ES-I3 (cell line): ENCODE data around the gene ZKSCAN4.
A peak's percentile ranks its signal among the peaks of the same experiment; 100 is the strongest.

ENCODE experiments used
- H3K36me3 ChIP-seq: 2 replicates; pipeline ENCODE4 v1.6.1; 2013; ENCODE audit warnings: mild to moderate bottlenecking, low read length, control low read depth, moderate library complexity; ENCODE audit not compliant: insufficient read depth
- H3K4me1 ChIP-seq: 2 replicates; pipeline ENCODE4 v1.6.1; 2013; ENCODE audit warnings: mild to moderate bottlenecking, control low read depth, low read length; ENCODE audit not compliant: insufficient read depth
- H3K9ac ChIP-seq: 2 replicates; pipeline ENCODE4 v1.6.1; 2013; ENCODE audit warnings: low read depth, mild to moderate bottlenecking, low read length, moderate library complexity
- H3K9me3 ChIP-seq: 2 replicates; pipeline ENCODE4 v1.6.1; 2013; ENCODE audit warnings: mild to moderate bottlenecking, low read length, moderate library complexity; ENCODE audit not compliant: control insufficient read depth, insufficient read depth

Gene ZKSCAN4

DNA sequence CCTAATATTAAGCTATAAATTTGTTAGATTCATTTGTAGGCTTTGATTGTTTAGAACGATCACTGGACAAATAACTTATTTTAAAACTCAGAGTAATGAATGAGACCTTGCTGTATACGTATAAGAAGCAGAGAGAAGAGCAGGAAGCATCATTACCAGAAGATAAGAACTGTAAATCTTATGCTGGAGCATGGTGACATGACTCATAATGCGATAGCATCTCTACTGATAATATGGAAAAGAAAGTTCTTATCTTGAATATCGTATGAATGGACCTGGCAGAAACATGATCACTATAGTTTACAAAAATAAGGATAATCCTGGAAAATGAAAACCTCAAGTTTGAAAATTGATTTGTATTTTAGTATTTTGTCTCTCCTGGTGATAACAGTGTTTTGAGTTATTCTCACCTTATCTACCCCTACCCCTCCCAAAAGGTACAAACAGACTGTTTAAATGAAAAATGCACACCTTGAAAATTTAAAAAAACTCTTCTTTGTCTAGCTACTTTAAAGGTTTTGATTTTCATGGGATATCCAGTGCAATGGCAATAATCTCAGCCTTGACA, 12.8 kb upstream of the ZKSCAN4 start:
- Histone ChIP-seq H3K4me1 (peaks cover 6% of the 10 kb centered on the region; the same call in 1 of the 2 replicates), H3K36me3 (no peaks in the 10 kb centered on the region), H3K9ac (no peak overlapping the region), H3K9me3 (no peaks in the 10 kb centered on the region)

DNA sequence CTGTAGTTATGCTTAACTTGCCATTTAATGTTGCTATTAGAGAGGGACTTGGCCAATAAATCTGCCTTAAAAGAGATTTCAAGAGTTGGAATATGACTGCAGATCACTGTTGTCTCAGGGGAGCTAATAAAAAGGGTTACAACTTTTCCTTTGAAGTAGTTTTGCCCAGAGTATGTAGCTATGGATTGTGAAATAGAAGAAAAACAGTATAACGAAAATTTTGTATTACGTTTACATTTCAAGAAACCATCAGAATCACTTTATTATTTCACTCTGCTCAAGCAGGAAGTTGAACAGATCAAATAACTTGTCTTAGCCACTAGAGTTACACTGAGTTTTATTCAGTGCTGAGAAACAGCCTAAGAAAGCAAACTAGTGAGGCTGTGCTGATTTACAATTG, 11.9 kb upstream of the ZKSCAN4 start:
- Histone ChIP-seq H3K4me1 (peaks cover 6% of the 10 kb centered on the region; the same call in 1 of the 2 replicates), H3K9ac (no peak overlapping the region), H3K9me3 (no peaks in the 10 kb centered on the region), H3K36me3 (no peaks in the 10 kb centered on the region)

DNA sequence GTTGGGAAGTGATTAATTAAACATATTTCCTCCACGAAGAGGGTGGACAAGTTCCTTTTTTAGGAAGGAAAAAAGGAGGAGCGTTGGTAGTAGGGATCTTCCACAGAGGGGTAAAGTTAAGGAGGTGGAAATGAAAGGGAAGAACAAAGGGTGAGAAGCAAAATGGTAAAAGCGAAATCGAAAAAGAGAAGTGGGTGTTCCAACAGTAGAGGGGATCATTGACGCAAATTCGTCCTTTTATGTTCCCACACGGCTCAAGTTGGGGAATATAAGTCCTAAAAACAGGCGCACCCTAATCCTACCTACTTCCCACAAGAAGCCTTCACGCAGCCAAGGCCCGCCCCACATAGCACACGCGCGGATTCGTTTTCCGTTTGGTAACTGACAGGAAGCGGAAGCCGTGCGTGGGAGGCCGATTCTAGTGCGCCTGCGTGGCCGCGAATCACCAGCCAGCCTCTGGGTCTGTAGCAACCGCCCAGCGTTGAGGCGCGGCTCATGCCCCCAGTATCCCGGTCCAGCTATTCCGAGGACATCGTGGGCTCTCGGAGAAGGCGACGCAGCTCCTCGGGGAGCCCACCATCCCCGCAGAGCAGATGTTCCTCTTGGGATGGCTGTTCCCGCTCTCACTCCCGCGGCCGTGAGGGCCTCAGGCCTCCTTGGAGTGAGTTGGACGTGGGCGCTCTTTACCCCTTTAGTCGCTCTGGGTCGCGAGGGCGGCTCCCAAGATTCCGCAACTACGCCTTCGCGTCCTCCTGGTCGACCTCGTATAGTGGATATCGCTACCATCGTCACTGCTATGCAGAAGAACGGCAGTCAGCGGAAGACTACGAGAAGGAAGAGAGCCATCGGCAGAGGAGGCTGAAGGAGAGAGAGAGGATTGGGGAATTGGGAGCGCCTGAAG, 7.1 kb upstream of the ZKSCAN4 start, which contains the start of gene NKAPL:
TSS of gene NKAPL (plus strand) at position 421 of the 901 bp plus-strand sequence. CDS start at position 496, 75 bp downstream.
- Histone ChIP-seq H3K9me3 (no peaks in the 10 kb centered on the region), H3K9ac (peak within 1 kb of the TSS; percentile 38; the same call in 1 of the 2 replicates), H3K36me3 (no peaks in the 10 kb centered on the region), H3K4me1 (no peaks in the 10 kb centered on the region)

DNA sequence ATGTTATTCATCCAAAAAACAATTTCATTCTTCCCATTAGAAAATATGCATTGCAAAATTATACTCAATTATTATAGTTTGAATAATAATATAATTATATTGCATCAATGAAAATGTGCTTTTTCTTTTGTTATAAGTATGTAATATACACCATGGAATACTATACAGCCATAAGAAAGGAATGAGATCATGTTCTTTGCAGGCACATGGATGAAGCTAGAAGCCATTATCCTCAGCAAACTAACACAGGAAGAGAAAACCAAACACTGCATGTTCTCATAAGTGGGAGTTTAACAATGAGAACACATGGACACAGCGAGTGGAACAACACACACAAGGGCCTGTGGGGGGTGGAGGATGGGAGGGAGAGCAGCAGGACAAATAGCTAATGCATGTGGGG, 5.0 kb upstream of the ZKSCAN4 start:
- Histone ChIP-seq H3K36me3 (no peaks in the 10 kb centered on the region), H3K9ac (no peak overlapping the region), H3K4me1 (peaks cover 3% of the 10 kb centered on the region; the same call in 1 of the 2 replicates), H3K9me3 (no peaks in the 10 kb centered on the region)

DNA sequence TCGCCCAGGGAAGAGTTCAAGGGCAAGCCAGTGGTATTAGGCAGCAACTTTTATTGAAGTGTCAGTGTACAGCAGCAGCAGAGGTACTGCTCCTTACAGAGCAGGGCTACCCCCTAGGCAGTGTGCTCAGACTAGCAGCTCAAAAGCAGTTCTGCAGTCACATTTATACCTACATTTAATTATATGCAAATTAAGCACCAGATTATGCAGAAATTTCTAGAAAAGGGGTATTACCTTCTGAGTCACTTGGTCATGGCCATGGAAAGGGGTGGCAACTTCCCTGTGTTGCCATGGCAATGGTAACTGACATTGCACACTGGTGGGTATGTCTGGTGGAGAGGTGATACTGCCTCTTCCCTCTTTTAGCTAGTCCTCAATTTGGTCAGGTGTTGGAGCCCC, 2.1 kb upstream of the ZKSCAN4 start:
- Histone ChIP-seq H3K9me3 (no peaks in the 10 kb centered on the region), H3K9ac (no peak overlapping the region), H3K36me3 (no peaks in the 10 kb centered on the region), H3K4me1 (peaks cover 8% of the 10 kb centered on the region)

- Histone ChIP-seq H3K36me3 (peaks cover 5% of the 10 kb centered on the region), H3K9me3 (no peaks in the 10 kb centered on the region), H3K9ac (peak overlapping the region; percentile 82), H3K4me1 (peaks cover 8% of the 10 kb centered on the region)
Observed at GRCh38 chr6:28251661-28252008, 434 bp downstream of the ZKSCAN4 start.

GRCh38 chr6:28250747-28251146, 1.3 kb downstream of the ZKSCAN4 start:
- peaks cover 8% of the 10 kb centered on the region for H3K4me1 ChIP-seq
- H3K36me3 ChIP-seq: peaks cover 10% of the 10 kb centered on the region
- H3K9ac ChIP-seq: peak overlapping the region; percentile 82; the same call in 1 of the 2 replicates
- no peaks in the 10 kb centered on the region for H3K9me3 ChIP-seq

DNA sequence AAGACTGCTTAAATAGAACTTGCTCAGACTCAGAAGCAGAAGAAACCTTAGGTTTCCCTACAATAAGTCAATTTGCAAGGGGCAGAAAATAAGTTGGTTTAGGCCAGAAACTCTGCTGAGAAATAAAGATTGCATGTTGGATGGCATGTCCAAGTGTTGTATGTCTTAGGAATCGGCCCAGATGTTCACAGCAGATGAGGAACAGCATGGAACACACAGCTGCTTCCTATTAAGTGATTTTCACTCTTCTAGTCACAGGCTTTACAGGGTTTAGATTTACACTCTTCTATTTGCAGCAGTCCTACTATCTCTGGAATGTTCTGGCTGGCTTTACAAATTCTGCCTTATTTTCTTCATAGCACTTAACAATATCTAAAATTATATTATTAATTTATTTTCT, 3.2 kb downstream of the ZKSCAN4 start:
- Histone ChIP-seq H3K4me1 (peaks cover 8% of the 10 kb centered on the region), H3K36me3 (peaks cover 14% of the 10 kb centered on the region), H3K9ac (no peak overlapping the region), H3K9me3 (no peaks in the 10 kb centered on the region)

GRCh38 chr6:28245206-28245941, 6.7 kb downstream of the ZKSCAN4 start:
- Histone ChIP-seq H3K4me1 (no peaks in the 10 kb centered on the region), H3K36me3 (peaks cover 14% of the 10 kb centered on the region), H3K9me3 (no peaks in the 10 kb centered on the region), H3K9ac (no peak overlapping the region)

GRCh38 chr6:28243946-28244345, 8.1 kb downstream of the ZKSCAN4 start:
- Histone ChIP-seq H3K4me1 (no peaks in the 10 kb centered on the region), H3K9ac (no peak overlapping the region), H3K36me3 (peaks cover 14% of the 10 kb centered on the region), H3K9me3 (no peaks in the 10 kb centered on the region)

GRCh38 chr6:28240471-28240870, 11.6 kb downstream of the ZKSCAN4 start:
- peaks cover 3% of the 10 kb centered on the region; the same call in 1 of the 2 replicates for H3K36me3 ChIP-seq
- no peak overlapping the region for H3K9ac ChIP-seq
- H3K4me1 ChIP-seq: no peaks in the 10 kb centered on the region
- H3K9me3 ChIP-seq: no peaks in the 10 kb centered on the region

GRCh38 chr6:28239636-28240035, 12.4 kb downstream of the ZKSCAN4 start:
- Histone ChIP-seq H3K9ac (no peak overlapping the region), H3K9me3 (no peaks in the 10 kb centered on the region), H3K4me1 (no peaks in the 10 kb centered on the region), H3K36me3 (no peaks in the 10 kb centered on the region)

GRCh38 chr6:28235912-28236452, 16.1 kb downstream of the ZKSCAN4 start:
- no peaks in the 10 kb centered on the region for H3K9me3 ChIP-seq
- no peak overlapping the region for H3K9ac ChIP-seq
- H3K4me1 ChIP-seq: no peaks in the 10 kb centered on the region
- H3K36me3 ChIP-seq: peaks cover 7% of the 10 kb centered on the region; the same call in 1 of the 2 replicates

- peaks cover 12% of the 10 kb centered on the region for H3K36me3 ChIP-seq
- H3K4me1 ChIP-seq: no peaks in the 10 kb centered on the region
- no peaks in the 10 kb centered on the region for H3K9me3 ChIP-seq
- H3K9ac ChIP-seq: no peak overlapping the region
Observed at GRCh38 chr6:28232785-28233184, 19.3 kb downstream of the ZKSCAN4 start.
